A673 (cell line): ENCODE data around the gene SNX8. TPM values are rescaled to one million over a fixed set of nuclear protein-coding genes. Genes with fewer than 3 reads are reported as not detected.

Experiments
- BruUV-seq: library from RNA; stranded (reverse); fragments of 400-500 nt; replicated peaks from 2 replicates; lab custom pipeline; 2021; lab: Mats Ljungman, UMichigan
- CTCF ChIA-PET: fragments of 300-600 bp; sonication (Branson Sonifier 250); formaldehyde crosslinking; loops from one replicate; lab custom pipeline; 2022; ENCODE audit warnings: antibody characterized with exemption; lab: Charles Lee
- POLR2A ChIA-PET: fragments of 300-600 bp; sonication (Branson Sonifier 250); formaldehyde crosslinking; loops from one replicate; lab custom pipeline; 2022; ENCODE audit warnings: antibody characterized with exemption; ENCODE audit not compliant: low non-redundant PET; lab: Charles Lee
- DNase-seq: peaks from one replicate; pipeline ENCODE4 v3.0.0-alpha.2; 2015; ENCODE audit warnings: low spot score
- H3K27ac ChIP-seq: fragments of 200-600 bp; sonication (generic); 2 replicates; pipeline ENCODE4 v1.5.1; 2016; ENCODE audit warnings: mixed run types, low read depth, mild to moderate bottlenecking, mixed read lengths, antibody characterized with exemption, low read length; ENCODE audit not compliant: poor library complexity, severe bottlenecking
- H3K27me3 ChIP-seq: fragments of 200-600 bp; sonication (generic); replicated peaks from 2 replicates; pipeline ENCODE4 v1.6.1; 2017; ENCODE audit warnings: mixed run types, low read depth, mild to moderate bottlenecking, mixed read lengths, antibody characterized with exemption, low read length; ENCODE audit not compliant: insufficient read depth, poor library complexity
- H3K36me3 ChIP-seq: fragments of 200-600 bp; sonication (generic); 2 replicates; pipeline ENCODE4 v1.6.1; 2016; ENCODE audit warnings: mixed run types, mild to moderate bottlenecking, mixed read lengths, antibody characterized with exemption, low read length; ENCODE audit not compliant: insufficient read depth, poor library complexity, severe bottlenecking
- H3K4me1 ChIP-seq: fragments of 200-600 bp; sonication (generic); 2 replicates; pipeline ENCODE4 v1.6.1; 2017; ENCODE audit warnings: mixed run types, mild to moderate bottlenecking, mixed read lengths, antibody characterized with exemption, low read length; ENCODE audit not compliant: insufficient read depth, poor library complexity, severe bottlenecking
- H3K4me3 ChIP-seq: fragments of 200-600 bp; sonication (generic); 2 replicates; pipeline ENCODE4 v1.5.1; 2016; ENCODE audit warnings: low read depth, mixed run types, mild to moderate bottlenecking, mixed read lengths, low read length; ENCODE audit not compliant: poor library complexity, severe bottlenecking
- H3K9me3 ChIP-seq: fragments of 200-600 bp; sonication (generic); 2 replicates; pipeline ENCODE4 v1.6.1; 2016; ENCODE audit warnings: mixed run types, low read depth, mild to moderate bottlenecking, mixed read lengths, antibody characterized with exemption, low read length; ENCODE audit not compliant: poor library complexity, severe bottlenecking
- CTCF ChIP-seq: fragments of 300-800, 200-600 bp; sonication (generic); conservative IDR thresholded peaks from 2 replicates; pipeline ENCODE4 v1.5.1; 2017; ENCODE audit warnings: low read depth, mild to moderate bottlenecking, antibody characterized with exemption, low read length, moderate library complexity, mixed read lengths
- EZH2 ChIP-seq: fragments of 200-600 bp; sonication (generic); IDR thresholded peaks from 2 replicates; pipeline ENCODE4 v1.6.1; 2017; ENCODE audit warnings: borderline replicate concordance, low read depth, mild to moderate bottlenecking, mixed read lengths, antibody characterized with exemption, low read length; ENCODE audit not compliant: poor library complexity, severe bottlenecking
- intact Hi-C: fragments of 100-400 bp; cut with micrococcal nuclease; formaldehyde crosslinking; loops from one replicate; pipeline ENCODE4 v1.10.0; 2022; ENCODE audit not compliant: unreplicated experiment
- total RNA-seq: library from RNA; stranded (reverse); gene quantifications from 2 replicates; pipeline ENCODE4 v1.2.3, GENCODE V29; 2021

The SNX8 gene
- total RNA-seq, 1 experiment from 2014 or later, result 42.9 TPM

- H3K9me3 ChIP-seq, result no peaks in the 10 kb centered on the region
- intact Hi-C loops, result no loop called here
- H3K36me3 ChIP-seq, result no peaks in the 10 kb centered on the region
- no peak overlapping the region for H3K27ac ChIP-seq
- no peak for TF ChIP-seq EZH2
- no peak for TF ChIP-seq CTCF
- ChIA-PET CTCF (no interaction called here), POLR2A (no interaction called here)
- no peaks in the 10 kb centered on the region for H3K27me3 ChIP-seq
- no TSS peak for BruUV-seq
- no peak overlapping the region for H3K4me3 ChIP-seq
- no peaks in the 10 kb centered on the region for H3K4me1 ChIP-seq
- no peak for DNase-seq
Measured at GRCh38 chr7:2287745-2288144, 26.5 kb downstream of the SNX8 start.

GRCh38 chr7:2283074-2283473 is 31.2 kb downstream of the SNX8 start:
- no peak for DNase-seq
- Histone ChIP-seq H3K27me3 (no peaks in the 10 kb centered on the region), H3K27ac (no peak overlapping the region), H3K9me3 (no peaks in the 10 kb centered on the region), H3K36me3 (no peaks in the 10 kb centered on the region), H3K4me1 (no peaks in the 10 kb centered on the region), H3K4me3 (no peak overlapping the region)
- no TSS peak for BruUV-seq
- TF ChIP-seq EZH2 (no peak), CTCF (no peak)
- CTCF ChIA-PET, result no interaction called here
- intact Hi-C loops, result no loop called here
- POLR2A ChIA-PET, result interaction anchor here (0.7 kb wide), 1 partner anchor 31 kb away, joined by 4 read pairs; no protein-coding TSS in a partner anchor

- DNase-seq, result no peak
- Histone ChIP-seq H3K27ac (no peak overlapping the region), H3K36me3 (no peaks in the 10 kb centered on the region), H3K4me3 (no peak overlapping the region), H3K4me1 (no peaks in the 10 kb centered on the region), H3K9me3 (no peaks in the 10 kb centered on the region), H3K27me3 (no peaks in the 10 kb centered on the region)
- no TSS peak for BruUV-seq
- no peak for TF ChIP-seq EZH2
- TF ChIP-seq CTCF, result no peak
- POLR2A ChIA-PET, result interaction anchor here (0.7 kb wide), 1 partner anchor 31 kb away, joined by 4 read pairs; no protein-coding TSS in a partner anchor
- CTCF ChIA-PET, result no interaction called here
- intact Hi-C loops, result no loop called here
Measured at GRCh38 chr7:2282185-2282751, 32.0 kb downstream of the SNX8 start.
